NCI-H2107 treated with DMSO at 0.1 percent for 48 hours (cell line): ENCODE results near the gene GNG4.
"Not testable (repeated sequence)": the region's sequence is repeated elsewhere in the genome, so short reads cannot be mapped to it uniquely, and the experiment has no call there.

Experiments used
- DNase-seq: peaks from one replicate; lab custom pipeline; 2025; ENCODE audit not compliant: unreplicated experiment; lab: John Stamatoyannopoulos, UW

The GNG4 gene

GRCh38 chr1:235628316-235629005 is 21.1 kb downstream of the GNG4 start:
- no peak for DNase-seq

GRCh38 chr1:235625831-235626230 is 23.8 kb downstream of the GNG4 start:
- DNase-seq: no peak

- no peak for DNase-seq
Observed at GRCh38 chr1:235625340-235625739, 24.2 kb downstream of the GNG4 start.

GRCh38 chr1:235624721-235625333 is 24.8 kb downstream of the GNG4 start:
- no peak for DNase-seq

- DNase-seq: no peak
Observed at GRCh38 chr1:235622936-235623779, 26.4 kb downstream of the GNG4 start.

GRCh38 chr1:235619149-235619548 is 30.4 kb downstream of the GNG4 start:
- not testable (repeated sequence) for DNase-seq

GRCh38 chr1:235617808-235618207 is 31.8 kb downstream of the GNG4 start:
- DNase-seq: no peak

- DNase-seq: no peak
Observed at GRCh38 chr1:235617140-235617539, 32.4 kb downstream of the GNG4 start.

GRCh38 chr1:235614442-235614954 is 35.1 kb downstream of the GNG4 start:
- no peak for DNase-seq

- DNase-seq: no peak
Observed at GRCh38 chr1:235613602-235614001, 36.0 kb downstream of the GNG4 start.

- DNase-seq: no peak
Observed at GRCh38 chr1:235612761-235613160, 36.8 kb downstream of the GNG4 start.

- no peak for DNase-seq
Observed at GRCh38 chr1:235610157-235610556, 39.4 kb downstream of the GNG4 start.

GRCh38 chr1:235608278-235608677 is 41.3 kb downstream of the GNG4 start:
- no peak for DNase-seq

- no peak for DNase-seq
Observed at GRCh38 chr1:235607284-235607683, 42.3 kb downstream of the GNG4 start.

GRCh38 chr1:235601104-235601503 is 48.5 kb downstream of the GNG4 start:
- DNase-seq: no peak

GRCh38 chr1:235599536-235599935 is 50.0 kb downstream of the GNG4 start:
- no peak for DNase-seq

GRCh38 chr1:235597867-235598553 is 51.6 kb downstream of the GNG4 start:
- no peak for DNase-seq

GRCh38 chr1:235595079-235595478 is 54.5 kb downstream of the GNG4 start:
- no peak for DNase-seq

GRCh38 chr1:235594281-235594895 is 55.2 kb downstream of the GNG4 start:
- not testable (repeated sequence) for DNase-seq

- no peak for DNase-seq
Observed at GRCh38 chr1:235588916-235589515, 60.6 kb downstream of the GNG4 start.
